Mammary epithelial cell (primary cell): ENCODE results near the gene MT4.

Experiments used
- EZH2 ChIP-seq: IDR thresholded peaks from 2 replicates; pipeline ENCODE4 v1.6.1; 2012; ENCODE audit warnings: low read length, inconsistent platforms, borderline replicate concordance
- TF ChIP-seq, protein P1 (sequence below), 2 donors: IDR thresholded peaks in 1 of 2; conservative IDR thresholded peaks in 1 of 2; 2 replicates each; pipeline ENCODE4 v1.5.1; 2011 to 2012; ENCODE audit warnings: inconsistent platforms in 2 of 2, low read length in 2 of 2, mild to moderate bottlenecking in 2 of 2, control low read depth in 1 of 2, low read depth in 1 of 2; ENCODE audit not compliant: insufficient read depth in 1 of 2; ENCODE audit errors: extremely low read depth in 1 of 2

DNA sequence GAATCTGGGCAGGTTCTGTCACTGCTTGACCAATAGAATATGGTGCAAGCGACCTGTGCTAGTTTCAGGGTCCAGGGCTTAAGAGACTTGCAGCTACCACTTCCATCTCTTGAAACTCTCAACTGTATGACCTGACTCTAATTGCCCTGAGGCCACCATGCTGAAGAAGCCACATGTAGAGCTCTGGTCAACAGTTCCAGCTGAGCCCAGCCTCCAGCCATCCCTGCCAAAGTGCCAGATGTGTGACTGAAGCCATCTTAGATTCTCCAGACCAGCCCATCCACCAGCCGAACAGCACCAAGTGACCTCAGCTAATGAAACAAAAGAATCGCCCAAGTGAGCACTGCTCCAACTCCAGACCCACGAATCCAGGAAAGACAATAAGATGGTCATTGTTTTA is 40.1 kb downstream of the MT4 start:
- TF ChIP-seq, protein P1, sequence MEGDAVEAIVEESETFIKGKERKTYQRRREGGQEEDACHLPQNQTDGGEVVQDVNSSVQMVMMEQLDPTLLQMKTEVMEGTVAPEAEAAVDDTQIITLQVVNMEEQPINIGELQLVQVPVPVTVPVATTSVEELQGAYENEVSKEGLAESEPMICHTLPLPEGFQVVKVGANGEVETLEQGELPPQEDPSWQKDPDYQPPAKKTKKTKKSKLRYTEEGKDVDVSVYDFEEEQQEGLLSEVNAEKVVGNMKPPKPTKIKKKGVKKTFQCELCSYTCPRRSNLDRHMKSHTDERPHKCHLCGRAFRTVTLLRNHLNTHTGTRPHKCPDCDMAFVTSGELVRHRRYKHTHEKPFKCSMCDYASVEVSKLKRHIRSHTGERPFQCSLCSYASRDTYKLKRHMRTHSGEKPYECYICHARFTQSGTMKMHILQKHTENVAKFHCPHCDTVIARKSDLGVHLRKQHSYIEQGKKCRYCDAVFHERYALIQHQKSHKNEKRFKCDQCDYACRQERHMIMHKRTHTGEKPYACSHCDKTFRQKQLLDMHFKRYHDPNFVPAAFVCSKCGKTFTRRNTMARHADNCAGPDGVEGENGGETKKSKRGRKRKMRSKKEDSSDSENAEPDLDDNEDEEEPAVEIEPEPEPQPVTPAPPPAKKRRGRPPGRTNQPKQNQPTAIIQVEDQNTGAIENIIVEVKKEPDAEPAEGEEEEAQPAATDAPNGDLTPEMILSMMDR (conservative IDR thresholded peaks at IDR 0.05 in 1 of 2, IDR thresholded peaks at IDR 0.05 in 1 of 2; ENCODE audit: extremely low read depth in 1 of 2, insufficient read depth in 1 of 2, low read depth in 1 of 2, low read length in 2 of 2), result no peak
- no peak for TF ChIP-seq EZH2
